HG02885 (cell line): ENCODE data around the gene STARD7.
"Not testable (repeated sequence)": the region's sequence is repeated elsewhere in the genome, so short reads cannot be mapped to it uniquely, and the experiment has no call there.

Experiments
- ATAC-seq: cut with Tn5 transposase; IDR thresholded peaks from one replicate; pipeline ENCODE4 v1.9.1; 2021; ENCODE audit warnings: mild to moderate bottlenecking; ENCODE audit not compliant: unreplicated experiment, poor library complexity

STARD7 gene

GRCh38 chr2:96151595-96152303, 56.9 kb downstream of the STARD7 start:
- no peak for ATAC-seq

GRCh38 chr2:96150791-96151594, 57.6 kb downstream of the STARD7 start:
- no peak for ATAC-seq

GRCh38 chr2:96150007-96150640, 58.5 kb downstream of the STARD7 start:
- no peak for ATAC-seq

- peak; percentile 39 for ATAC-seq
Measured at GRCh38 chr2:96148410-96149217, 60.0 kb downstream of the STARD7 start.

- ATAC-seq: no peak
Measured at GRCh38 chr2:96147593-96148201, 60.9 kb downstream of the STARD7 start.

GRCh38 chr2:96146881-96147592, 61.6 kb downstream of the STARD7 start:
- no peak for ATAC-seq

GRCh38 chr2:96146153-96146880, 62.3 kb downstream of the STARD7 start:
- ATAC-seq: peak; percentile 33

GRCh38 chr2:96145848-96146152, 62.8 kb downstream of the STARD7 start:
- no peak for ATAC-seq

GRCh38 chr2:96145036-96145847, 63.4 kb downstream of the STARD7 start, which contains the start of gene DUSP2:
Gene DUSP2 (minus strand): TSS chr2:96145440. CDS start chr2:96145354, 86 bp downstream.
- ATAC-seq: peak; percentile 59

- no peak for ATAC-seq
Measured at GRCh38 chr2:96144481-96145035, 64.1 kb downstream of the STARD7 start.

- no peak for ATAC-seq
Measured at GRCh38 chr2:96143848-96144480, 64.7 kb downstream of the STARD7 start.

- ATAC-seq: no peak
Measured at GRCh38 chr2:96143231-96143847, 65.3 kb downstream of the STARD7 start.

- peak; percentile 17 for ATAC-seq
Measured at GRCh38 chr2:96142217-96143113, 66.2 kb downstream of the STARD7 start.

- not testable (repeated sequence) for ATAC-seq
Measured at GRCh38 chr2:96141624-96141967, 67.0 kb downstream of the STARD7 start.

GRCh38 chr2:96140941-96141623, 67.5 kb downstream of the STARD7 start:
- ATAC-seq: no peak
